GM18951 (cell line): ENCODE measurements around the gene ZNF346.
A peak's percentile ranks its signal among the peaks of the same experiment; 100 is the strongest.
"Not testable (repeated sequence)": the region's sequence is repeated elsewhere in the genome, so short reads cannot be mapped to it uniquely, and the experiment has no call there.

Experiments used
- POLR2A ChIP-seq: IDR thresholded peaks from 4 replicates; pipeline ENCODE4 v1.6.1; 2011; ENCODE audit warnings: mild to moderate bottlenecking; ENCODE audit not compliant: insufficient read length, insufficient read depth; ENCODE audit errors: extremely low read depth
- in situ Hi-C: fragments of 300-500 bp; cut with MboI; formaldehyde crosslinking; loops from one replicate; pipeline ENCODE4 v1.12.0; 2022; ENCODE audit warnings: low sequenced_read_pairs, mixed read lengths, inconsistent platforms; ENCODE audit not compliant: unreplicated experiment

ZNF346 gene

GRCh38 chr5:176996780-176997179 lies 25.7 kb upstream of the ZNF346 start:
- in situ Hi-C loops, result no loop called here
- no peak for TF ChIP-seq POLR2A

DNA sequence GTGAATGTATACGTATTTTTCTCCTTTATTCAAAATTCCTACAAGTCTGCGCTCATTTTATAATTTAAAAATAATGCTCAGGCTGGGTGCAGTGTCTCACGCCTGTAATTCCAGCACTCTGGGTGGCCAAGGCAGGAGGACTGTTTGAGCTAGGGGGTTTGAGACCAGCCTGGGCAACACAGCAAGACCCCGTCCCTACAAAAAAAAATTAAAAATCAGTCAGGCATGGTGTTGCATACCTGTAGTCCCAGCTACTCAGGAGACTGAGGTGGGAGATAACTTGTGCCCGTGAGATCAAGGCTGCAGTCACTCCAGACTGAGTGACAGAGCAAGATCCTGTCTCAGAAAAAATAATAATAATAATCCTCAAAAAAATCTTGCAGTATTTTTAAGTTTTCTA lies 23.7 kb upstream of the ZNF346 start:
- TF ChIP-seq POLR2A, result no peak
- in situ Hi-C loops, result no loop called here

DNA sequence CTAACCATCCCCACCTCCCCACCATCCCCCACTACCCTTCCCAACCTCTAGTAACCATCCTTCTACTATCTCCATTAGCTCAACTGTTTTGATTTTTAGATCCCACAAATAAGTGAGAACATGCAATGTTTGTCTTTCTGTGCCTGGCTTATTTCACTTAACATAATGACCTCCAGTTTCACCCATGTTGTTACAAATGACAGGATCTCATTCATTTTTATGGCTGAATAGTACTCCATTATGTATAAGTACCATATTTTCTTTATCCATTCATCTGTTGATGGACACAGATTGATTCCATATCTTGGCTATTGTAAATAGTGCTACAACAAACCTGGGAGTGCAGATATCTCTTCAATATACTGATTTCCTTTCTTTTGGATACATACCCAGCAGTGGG lies 23.0 kb upstream of the ZNF346 start:
- in situ Hi-C loops, result not testable (repeated sequence)

DNA sequence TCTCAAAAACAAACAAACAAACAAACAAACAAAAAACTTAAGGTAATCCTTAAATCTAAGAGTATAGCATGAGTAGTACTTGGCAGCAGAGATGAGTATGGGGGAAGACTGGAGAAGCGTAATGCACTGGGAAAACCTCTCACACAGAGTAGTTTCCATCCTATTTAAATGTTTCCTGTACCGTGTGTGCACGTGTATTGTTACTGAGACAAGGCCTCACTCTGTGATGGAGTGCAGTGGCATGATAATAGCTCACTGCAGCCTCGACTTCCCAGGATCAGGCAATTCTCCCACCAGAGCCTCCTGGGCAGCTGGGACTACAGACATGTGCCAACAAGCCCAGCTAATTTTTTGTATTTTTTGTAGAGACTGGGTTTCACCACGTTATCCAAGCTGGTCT lies 18.8 kb upstream of the ZNF346 start:
- TF ChIP-seq POLR2A, result no peak
- in situ Hi-C loops, result no loop called here

DNA sequence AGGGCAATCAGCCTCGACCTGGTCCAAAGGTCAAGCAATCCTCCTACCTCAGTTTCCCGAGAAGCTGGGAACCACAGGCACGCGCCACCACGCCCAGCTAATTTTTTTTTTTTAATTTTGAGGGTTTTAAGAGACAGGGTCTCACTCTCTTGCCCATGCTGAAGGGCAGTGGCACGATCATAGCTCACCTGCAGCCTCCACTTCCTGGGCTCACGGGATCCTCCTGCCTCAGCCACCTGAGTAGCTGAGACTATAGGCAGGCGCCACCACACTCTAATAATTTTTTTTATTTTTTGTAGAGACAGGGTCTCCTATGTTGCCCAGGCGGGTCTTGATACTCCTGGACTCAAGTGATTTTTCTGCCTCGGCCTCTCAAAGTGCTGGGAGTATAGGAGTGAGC lies 17.5 kb upstream of the ZNF346 start:
- TF ChIP-seq POLR2A, result no peak
- in situ Hi-C loops, result no loop called here

DNA sequence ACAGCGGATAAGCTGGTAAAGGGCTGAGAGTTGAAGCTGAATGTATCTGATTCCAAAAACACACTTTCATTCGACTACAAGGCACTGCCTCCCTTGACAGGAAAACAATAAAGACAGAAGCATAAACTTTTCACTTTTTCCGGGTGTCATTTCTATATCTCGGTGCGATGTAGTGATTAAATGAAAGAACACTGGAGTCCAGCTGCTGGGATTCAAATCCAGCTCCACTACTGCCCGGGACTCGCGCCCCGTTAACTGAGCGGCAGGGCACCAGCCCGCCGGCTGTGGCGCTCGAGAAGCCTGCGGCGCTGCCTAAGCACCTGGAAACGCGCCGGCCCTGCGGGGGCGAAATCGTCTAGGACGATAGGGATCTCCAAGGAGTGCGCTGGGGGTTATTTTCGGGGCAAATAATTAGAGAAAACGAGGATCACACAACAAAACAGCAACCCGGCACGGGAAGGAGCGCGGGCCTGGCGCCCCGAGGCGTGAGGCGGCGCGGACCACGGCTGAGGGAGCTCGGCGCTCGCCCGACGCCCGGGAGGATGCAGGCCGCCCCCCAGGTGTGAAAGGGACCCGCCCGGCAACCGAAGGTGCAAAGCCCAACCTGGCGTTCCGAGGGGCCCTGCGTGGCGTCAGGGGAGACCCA lies 16.8 kb upstream of the ZNF346 start:
- in situ Hi-C loops, result no loop called here
- no peak for TF ChIP-seq POLR2A

- peak; percentile 66 for TF ChIP-seq POLR2A
- in situ Hi-C loops, result no loop called here
These were observed 16.1 kb upstream of the ZNF346 start, which contains the start of gene UIMC1 for GRCh38 chr5:177006265-177006972. Gene UIMC1, minus strand, starts transcription at chr5:177006779. Its CDS starts 24,164 bp downstream, at chr5:176982615.

GRCh38 chr5:177008716-177009115 lies 13.8 kb upstream of the ZNF346 start:
- TF ChIP-seq POLR2A, result no peak
- in situ Hi-C loops, result no loop called here

DNA sequence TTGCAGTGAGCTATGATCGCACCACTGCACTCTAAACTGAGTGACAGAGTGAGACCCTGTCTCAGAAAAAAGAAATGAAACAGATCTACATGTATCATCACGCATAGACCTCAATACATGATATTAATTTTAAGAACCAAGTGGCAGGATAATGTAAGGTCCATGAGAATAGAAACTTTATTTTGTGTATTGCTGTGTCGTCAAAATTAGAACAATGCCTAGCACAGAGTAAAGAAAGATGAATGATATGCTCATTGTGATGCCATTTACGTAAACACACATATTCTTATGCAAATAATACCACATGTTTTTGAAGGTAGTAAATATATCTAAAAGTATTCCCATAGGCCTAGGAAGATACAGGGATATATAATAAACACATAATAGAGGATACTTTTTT lies 12.3 kb upstream of the ZNF346 start:
- in situ Hi-C loops, result no loop called here
- no peak for TF ChIP-seq POLR2A

GRCh38 chr5:177015156-177015555 lies 7.3 kb upstream of the ZNF346 start:
- in situ Hi-C loops, result no loop called here
- no peak for TF ChIP-seq POLR2A

DNA sequence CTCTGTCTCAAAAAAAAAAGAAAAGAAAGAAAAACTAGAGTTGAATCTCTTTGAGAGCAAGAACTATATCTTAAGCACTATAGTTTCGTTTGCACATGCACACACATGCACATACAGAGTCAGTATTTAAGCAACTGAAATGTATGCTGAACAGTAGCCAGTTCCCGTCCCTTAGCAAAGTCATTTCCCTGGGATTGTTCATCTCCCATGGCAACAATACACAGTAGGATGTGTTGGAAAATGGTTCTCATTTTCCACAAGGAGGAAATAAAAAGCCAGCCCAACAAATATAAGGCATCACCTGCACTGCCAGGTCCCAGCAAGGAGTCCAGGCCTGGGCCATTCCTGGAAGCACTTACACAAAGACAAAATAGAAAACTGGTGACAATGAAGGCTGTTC lies 4.2 kb upstream of the ZNF346 start:
- in situ Hi-C loops, result no loop called here

GRCh38 chr5:177020033-177020432 lies 2.5 kb upstream of the ZNF346 start:
- no peak for TF ChIP-seq POLR2A
- in situ Hi-C loops, result no loop called here

More for the DNA sequence above, 4.2 kb upstream of the ZNF346 start:
- TF ChIP-seq POLR2A, result no peak

DNA sequence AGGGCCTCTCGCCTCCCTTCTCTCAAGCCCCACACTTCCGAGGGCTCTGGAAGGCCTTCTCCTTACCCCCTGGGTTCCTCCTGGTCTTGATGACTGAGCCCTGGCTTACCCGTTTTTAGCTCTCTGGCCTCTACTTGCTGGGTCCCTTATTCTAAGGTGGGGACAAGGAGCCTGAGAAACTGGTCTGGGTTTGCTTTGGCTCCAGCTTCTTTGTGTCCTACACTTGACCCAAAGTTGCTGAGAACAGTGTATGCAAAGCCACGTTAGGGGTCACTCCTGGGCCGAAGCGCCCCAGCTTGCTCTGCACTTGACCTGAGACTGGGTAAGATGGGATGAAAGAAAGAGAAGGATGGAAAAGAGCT lies 788 bp downstream of the ZNF346 start:
- in situ Hi-C loops, result no loop called here
- no peak for TF ChIP-seq POLR2A

- in situ Hi-C loops, result no loop called here
- no peak for TF ChIP-seq POLR2A
These were observed 2.1 kb downstream of the ZNF346 start for GRCh38 chr5:177024559-177024958.

- in situ Hi-C loops, result no loop called here
- no peak for TF ChIP-seq POLR2A
These were observed 2.7 kb downstream of the ZNF346 start for GRCh38 chr5:177025101-177025601.

GRCh38 chr5:177027665-177028064 lies 5.2 kb downstream of the ZNF346 start:
- TF ChIP-seq POLR2A, result no peak
- in situ Hi-C loops, result no loop called here
